HEK293 (cell line): ENCODE data around the gene PTPRN2.

ENCODE experiments used
- CTCF ChIP-seq: fragments of 450-650 bp; formaldehyde crosslinking; IDR thresholded peaks from 2 replicates; pipeline ENCODE4 v1.5.1; 2016; ENCODE audit warnings: missing biosample characterization, missing genetic modification characterization
- YY1 ChIP-seq: fragments of 450-650 bp; formaldehyde crosslinking; IDR thresholded peaks from 2 replicates; pipeline ENCODE4 v1.5.1; 2018; ENCODE audit warnings: missing biosample characterization, missing genetic modification characterization
- ZBTB26 ChIP-seq: fragments of 450-650 bp; formaldehyde crosslinking; optimal IDR thresholded peaks from 2 replicates; pipeline ENCODE3; 2016; ENCODE audit warnings: missing biosample characterization, mild to moderate bottlenecking, missing genetic modification characterization
- ZBTB49 ChIP-seq: fragments of 450-650 bp; formaldehyde crosslinking; IDR thresholded peaks from 2 replicates; pipeline ENCODE4 v1.5.1; 2016; ENCODE audit warnings: missing biosample characterization, missing genetic modification characterization, low read depth
- ZNF174 ChIP-seq: fragments of 450-650 bp; formaldehyde crosslinking; IDR thresholded peaks from 2 replicates; pipeline ENCODE4 v1.5.0; 2017; ENCODE audit warnings: missing biosample characterization, mild to moderate bottlenecking, missing genetic modification characterization
- ZNF2 ChIP-seq: fragments of 450-650 bp; formaldehyde crosslinking; IDR thresholded peaks from 2 replicates; pipeline ENCODE4 v1.5.1; 2016; ENCODE audit warnings: missing biosample characterization, missing genetic modification characterization
- ZNF24 ChIP-seq: fragments of 450-650 bp; formaldehyde crosslinking; IDR thresholded peaks from 2 replicates; pipeline ENCODE4 v1.5.1; 2016; ENCODE audit warnings: missing biosample characterization, missing genetic modification characterization
- ZNF274 ChIP-seq, 2 experiments: fragments of 200-500 bp in 1 of 2; fragments of 450-650 bp in 1 of 2; sonication (Bioruptor generic) in 1 of 2; formaldehyde crosslinking in 1 of 2; IDR thresholded peaks; 2 replicates each; pipeline versions ENCODE4 v1.5.1 to v1.6.1; 2014 to 2016; ENCODE audit warnings: borderline replicate concordance in 1 of 2, inconsistent platforms in 1 of 2, low read length in 1 of 2, missing biosample characterization in 1 of 2, missing genetic modification characterization in 1 of 2
- ZNF354C ChIP-seq: fragments of 450-650 bp; formaldehyde crosslinking; IDR thresholded peaks from 2 replicates; pipeline ENCODE4 v1.5.1; 2016; ENCODE audit warnings: missing biosample characterization, missing genetic modification characterization, low read depth, borderline replicate concordance
- ZNF391 ChIP-seq: fragments of 450-650 bp; formaldehyde crosslinking; IDR thresholded peaks from 2 replicates; pipeline ENCODE4 v1.5.1; 2016; ENCODE audit warnings: low read depth, missing biosample characterization, missing genetic modification characterization, borderline replicate concordance
- ZSCAN23 ChIP-seq: fragments of 450-650 bp; formaldehyde crosslinking; IDR thresholded peaks from 2 replicates; pipeline ENCODE4 v1.5.1; 2016; ENCODE audit warnings: missing biosample characterization, missing genetic modification characterization
- TF ChIP-seq, protein P1 (sequence below): fragments of 450-650 bp; formaldehyde crosslinking; IDR thresholded peaks from 2 replicates; pipeline ENCODE4 v1.5.1; 2016; ENCODE audit warnings: missing biosample characterization, missing genetic modification characterization

GRCh38 chr7:157503229-157503628 lies 1084.4 kb downstream of the PTPRN2 start:
- TF ChIP-seq, protein P1, sequence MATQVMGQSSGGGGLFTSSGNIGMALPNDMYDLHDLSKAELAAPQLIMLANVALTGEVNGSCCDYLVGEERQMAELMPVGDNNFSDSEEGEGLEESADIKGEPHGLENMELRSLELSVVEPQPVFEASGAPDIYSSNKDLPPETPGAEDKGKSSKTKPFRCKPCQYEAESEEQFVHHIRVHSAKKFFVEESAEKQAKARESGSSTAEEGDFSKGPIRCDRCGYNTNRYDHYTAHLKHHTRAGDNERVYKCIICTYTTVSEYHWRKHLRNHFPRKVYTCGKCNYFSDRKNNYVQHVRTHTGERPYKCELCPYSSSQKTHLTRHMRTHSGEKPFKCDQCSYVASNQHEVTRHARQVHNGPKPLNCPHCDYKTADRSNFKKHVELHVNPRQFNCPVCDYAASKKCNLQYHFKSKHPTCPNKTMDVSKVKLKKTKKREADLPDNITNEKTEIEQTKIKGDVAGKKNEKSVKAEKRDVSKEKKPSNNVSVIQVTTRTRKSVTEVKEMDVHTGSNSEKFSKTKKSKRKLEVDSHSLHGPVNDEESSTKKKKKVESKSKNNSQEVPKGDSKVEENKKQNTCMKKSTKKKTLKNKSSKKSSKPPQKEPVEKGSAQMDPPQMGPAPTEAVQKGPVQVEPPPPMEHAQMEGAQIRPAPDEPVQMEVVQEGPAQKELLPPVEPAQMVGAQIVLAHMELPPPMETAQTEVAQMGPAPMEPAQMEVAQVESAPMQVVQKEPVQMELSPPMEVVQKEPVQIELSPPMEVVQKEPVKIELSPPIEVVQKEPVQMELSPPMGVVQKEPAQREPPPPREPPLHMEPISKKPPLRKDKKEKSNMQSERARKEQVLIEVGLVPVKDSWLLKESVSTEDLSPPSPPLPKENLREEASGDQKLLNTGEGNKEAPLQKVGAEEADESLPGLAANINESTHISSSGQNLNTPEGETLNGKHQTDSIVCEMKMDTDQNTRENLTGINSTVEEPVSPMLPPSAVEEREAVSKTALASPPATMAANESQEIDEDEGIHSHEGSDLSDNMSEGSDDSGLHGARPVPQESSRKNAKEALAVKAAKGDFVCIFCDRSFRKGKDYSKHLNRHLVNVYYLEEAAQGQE = no peak
- TF ChIP-seq ZNF24 (no peak), ZBTB26 (tag by site-specific recombination) (no peak), ZNF391 (tag by site-specific recombination) (no peak), CTCF (tag by site-specific recombination) (no peak), ZSCAN23 (no peak), ZNF354C (tag by site-specific recombination) (no peak), ZNF174 (tag by site-specific recombination) (no peak), ZBTB49 (tag by site-specific recombination) (no peak), ZNF274 (IDR thresholded peaks at IDR 0.05; ENCODE audit: low read length) (no peak), ZNF274 (tag by site-specific recombination; IDR thresholded peaks at IDR 0.05; ENCODE audit: borderline replicate concordance) (no peak), ZNF2 (no peak), YY1 (tag by site-specific recombination) (no peak)
